Gastrocnemius medialis (tissue), 4 donors: ENCODE data around the gene INPP5D.

Experiments used
- CTCF ChIP-seq, 5 experiments: fragments of 450-650 bp in 3 of 5; fragments of 200-600 bp in 2 of 5; sonication (generic) in 2 of 5; IDR thresholded peaks in 4 of 5; conservative IDR thresholded peaks in 1 of 5; 1 replicate in 4 of 5; 2 replicates in 1 of 5; pipeline ENCODE4 v1.5.1; 2016 to 2019; ENCODE audit warnings: antibody characterized with exemption in 5 of 5, mild to moderate bottlenecking in 3 of 5, moderate library complexity in 3 of 5
- POLR2A ChIP-seq, 2 donors: fragments of 450-650 bp; IDR thresholded peaks; one replicate each; pipeline ENCODE4 v1.6.1; 2017; ENCODE audit warnings: antibody characterized with exemption in 2 of 2, mild to moderate bottlenecking in 2 of 2, moderate library complexity in 2 of 2

- TF ChIP-seq POLR2A (IDR thresholded peaks at IDR 0.05) (no peak), CTCF (IDR thresholded peaks at IDR 0.05 in 4 of 5, conservative IDR thresholded peaks at IDR 0.05 in 1 of 5) (no peak)
Measured at GRCh38 chr2:233117351-233117750, 57.2 kb downstream of the INPP5D start.
